ENCODE measurements around the gene SPATS2L. TPM values are rescaled to one million over a fixed set of nuclear protein-coding genes. Genes with fewer than 3 reads are reported as not detected.

The SPATS2L gene
- total RNA-seq, 6 donors from 2014 or later, result 57.6 to 127 (median 80.4) TPM

DNA sequence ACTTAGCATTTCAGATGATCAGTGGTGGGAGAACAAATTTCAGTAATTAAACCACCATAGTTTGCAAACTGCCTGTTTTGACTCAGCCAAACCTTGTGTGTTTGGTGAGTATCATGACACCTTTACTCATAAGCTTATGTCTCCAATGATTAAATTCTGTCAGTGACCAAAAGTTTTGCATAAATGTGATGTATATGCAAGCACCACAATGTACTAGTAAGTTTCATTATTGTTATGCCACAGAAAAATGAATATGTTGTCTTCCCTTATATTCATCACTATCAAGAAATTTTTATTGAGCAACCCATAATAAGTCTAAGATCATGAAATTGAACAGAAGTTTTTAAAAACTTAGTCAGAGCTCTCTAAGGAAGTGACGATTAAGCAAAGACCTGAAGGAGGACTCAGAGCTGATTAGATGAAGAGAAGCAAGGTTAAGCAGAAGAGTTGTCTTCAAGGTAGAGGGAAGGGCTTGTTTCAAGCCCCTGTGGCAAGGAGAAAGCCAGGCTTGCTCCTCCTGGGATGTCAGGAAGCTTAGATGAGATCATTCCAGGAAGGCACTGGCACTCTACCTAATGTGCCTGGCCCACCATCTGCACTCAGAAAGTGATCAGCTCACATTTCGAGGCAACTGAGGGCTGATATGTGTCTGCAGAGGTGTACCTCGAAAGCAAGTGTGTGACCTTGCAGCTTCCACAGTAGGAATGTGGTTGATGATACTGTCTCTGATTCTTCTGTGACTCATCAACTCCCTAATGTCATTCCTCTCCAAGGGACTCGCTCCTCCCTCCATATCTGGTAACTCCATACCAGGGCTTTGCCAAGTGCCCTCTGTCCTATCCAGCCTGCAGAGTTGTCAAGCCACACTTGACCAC, 148.7 kb downstream of the SPATS2L start:
- peak; percentile 5 to 17 for ATAC-seq (ENCODE audit: low FRiP score in 2 of 2)
- Histone ChIP-seq H3K27me3 (no peaks in the 10 kb centered on the region), H3K9me3 (no peaks in the 10 kb centered on the region), H3K36me3 (peaks cover 0 to 15% (median 0%) of the 10 kb centered on the region in 4 donors), H3K27ac (peak overlapping the region in 1 of 4 donors; percentile 43), H3K4me3 (no peak overlapping the region), H3K4me1 (peaks cover 8 to 18% (median 13%) of the 10 kb centered on the region in 4 donors)
- TF ChIP-seq EP300 (IDR thresholded peaks at IDR 0.05) (no peak), POLR2AphosphoS5 (IDR thresholded peaks at IDR 0.05) (no peak)
- 89 to 91% methylated on average over 4 of the region's 4 CpGs for WGBS, 2 donors
- DNase-seq, result no peak

DNA sequence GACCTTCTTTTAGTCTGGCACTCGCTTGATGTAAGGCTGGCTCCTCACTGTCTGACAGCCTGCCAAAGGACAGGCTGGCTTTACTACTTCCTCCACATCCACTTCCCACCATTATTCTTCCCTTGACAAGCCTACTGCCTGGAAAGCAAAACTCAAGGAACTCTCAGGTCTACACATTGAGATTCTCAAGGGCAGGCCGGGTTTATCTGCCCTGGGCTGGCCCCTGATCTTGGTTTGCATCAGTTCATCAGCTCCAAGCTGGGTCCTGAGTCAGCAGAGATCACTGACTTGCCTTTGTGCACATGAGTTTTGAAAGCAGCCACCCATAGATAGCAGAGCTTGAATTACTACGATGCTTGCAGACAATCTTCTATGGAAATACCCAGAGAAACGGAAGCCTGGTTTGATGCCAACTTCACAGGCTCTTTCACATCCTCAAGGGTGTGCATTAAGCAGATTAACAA, 149.5 kb downstream of the SPATS2L start:
- 37 to 42% methylated on average over 4 of the region's 4 CpGs for WGBS, 2 donors
- Histone ChIP-seq H3K4me1 (peaks cover 8 to 18% (median 13%) of the 10 kb centered on the region in 4 donors), H3K9me3 (no peaks in the 10 kb centered on the region), H3K36me3 (peaks cover 0 to 15% (median 0%) of the 10 kb centered on the region in 4 donors), H3K27me3 (no peaks in the 10 kb centered on the region), H3K27ac (peak overlapping the region in 2 of 4 donors; percentile 29 to 43), H3K4me3 (no peak overlapping the region)
- DNase-seq (no peak), ATAC-seq (ENCODE audit: low FRiP score in 2 of 2) (peak; percentile 15 to 16)
- TF ChIP-seq POLR2AphosphoS5 (IDR thresholded peaks at IDR 0.05), result no peak
- TF ChIP-seq, protein P1, sequence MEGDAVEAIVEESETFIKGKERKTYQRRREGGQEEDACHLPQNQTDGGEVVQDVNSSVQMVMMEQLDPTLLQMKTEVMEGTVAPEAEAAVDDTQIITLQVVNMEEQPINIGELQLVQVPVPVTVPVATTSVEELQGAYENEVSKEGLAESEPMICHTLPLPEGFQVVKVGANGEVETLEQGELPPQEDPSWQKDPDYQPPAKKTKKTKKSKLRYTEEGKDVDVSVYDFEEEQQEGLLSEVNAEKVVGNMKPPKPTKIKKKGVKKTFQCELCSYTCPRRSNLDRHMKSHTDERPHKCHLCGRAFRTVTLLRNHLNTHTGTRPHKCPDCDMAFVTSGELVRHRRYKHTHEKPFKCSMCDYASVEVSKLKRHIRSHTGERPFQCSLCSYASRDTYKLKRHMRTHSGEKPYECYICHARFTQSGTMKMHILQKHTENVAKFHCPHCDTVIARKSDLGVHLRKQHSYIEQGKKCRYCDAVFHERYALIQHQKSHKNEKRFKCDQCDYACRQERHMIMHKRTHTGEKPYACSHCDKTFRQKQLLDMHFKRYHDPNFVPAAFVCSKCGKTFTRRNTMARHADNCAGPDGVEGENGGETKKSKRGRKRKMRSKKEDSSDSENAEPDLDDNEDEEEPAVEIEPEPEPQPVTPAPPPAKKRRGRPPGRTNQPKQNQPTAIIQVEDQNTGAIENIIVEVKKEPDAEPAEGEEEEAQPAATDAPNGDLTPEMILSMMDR (IDR thresholded peaks at IDR 0.05), result no peak
- no peak for TF ChIP-seq POLR2A (IDR thresholded peaks at IDR 0.05)
- no peak for TF ChIP-seq EP300 (IDR thresholded peaks at IDR 0.05)

DNA sequence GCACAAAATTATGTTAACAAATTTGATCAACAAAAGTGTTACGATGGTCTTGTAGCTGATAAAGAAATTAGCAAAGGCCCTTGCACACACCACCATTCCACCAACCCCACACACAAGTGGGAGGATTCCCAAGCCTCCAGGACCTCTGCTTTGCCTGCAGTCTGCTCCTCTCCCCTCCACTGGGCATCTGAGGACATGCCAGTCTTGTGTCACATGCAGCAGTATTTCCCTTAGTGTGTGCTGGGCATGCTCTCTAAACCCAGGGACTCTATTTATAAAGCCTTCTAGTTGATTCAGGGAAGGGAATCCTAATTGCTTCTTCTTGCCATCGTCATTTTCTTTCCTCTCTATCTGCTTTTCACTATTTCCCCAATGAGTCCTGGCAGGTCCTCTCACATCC, 150.1 kb downstream of the SPATS2L start:
- no peak for TF ChIP-seq POLR2A (IDR thresholded peaks at IDR 0.05)
- TF ChIP-seq, protein P1 (IDR thresholded peaks at IDR 0.05), result no peak
- DNase-seq (no peak), ATAC-seq (ENCODE audit: low FRiP score in 2 of 2) (peak in 1 of 2 donors; percentile 21)
- Histone ChIP-seq H3K4me1 (peaks cover 8 to 18% (median 13%) of the 10 kb centered on the region in 4 donors), H3K27ac (peak overlapping the region in 2 of 4 donors; percentile 29 to 43), H3K36me3 (peaks cover 0 to 19% (median 0%) of the 10 kb centered on the region in 4 donors), H3K4me3 (no peak overlapping the region), H3K9me3 (no peaks in the 10 kb centered on the region), H3K27me3 (no peaks in the 10 kb centered on the region)
- 75 to 86% methylated on average over 2 of the region's 2 CpGs for WGBS, 2 donors

DNA sequence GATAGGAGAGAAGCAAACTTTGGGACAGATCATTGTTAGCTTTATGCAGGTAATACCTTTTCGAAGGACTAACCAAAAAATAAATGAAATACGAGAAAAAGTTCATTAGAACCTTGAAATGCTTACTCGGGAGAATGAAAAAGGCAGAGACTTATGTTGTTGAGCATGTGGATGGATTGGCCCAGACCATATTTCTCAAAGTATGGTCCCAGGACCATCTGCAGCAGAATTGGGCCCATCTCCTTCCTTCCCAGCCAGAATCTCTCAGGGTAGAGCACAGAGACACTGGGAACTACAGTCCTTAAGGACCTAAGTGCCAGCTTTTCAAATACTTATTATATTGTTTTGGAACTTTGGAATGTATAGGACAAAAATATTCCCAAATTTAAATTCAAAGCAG, 152.6 kb downstream of the SPATS2L start:
- Histone ChIP-seq H3K27ac (no peak overlapping the region), H3K4me3 (no peak overlapping the region), H3K9me3 (no peaks in the 10 kb centered on the region), H3K36me3 (peaks cover 0 to 24% (median 3%) of the 10 kb centered on the region in 4 donors), H3K27me3 (no peaks in the 10 kb centered on the region), H3K4me1 (peaks cover 8 to 18% (median 13%) of the 10 kb centered on the region in 4 donors)
- WGBS, 2 donors, result 78 to 96% methylated on average over 3 of the region's 3 CpGs
- TF ChIP-seq, protein P1 (IDR thresholded peaks at IDR 0.05), result no peak
- TF ChIP-seq POLR2A (IDR thresholded peaks at IDR 0.05) (no peak), POLR2AphosphoS5 (IDR thresholded peaks at IDR 0.05) (no peak), EP300 (IDR thresholded peaks at IDR 0.05) (no peak)
- ATAC-seq (ENCODE audit: low FRiP score in 2 of 2), result no peak
- no peak for DNase-seq

DNA sequence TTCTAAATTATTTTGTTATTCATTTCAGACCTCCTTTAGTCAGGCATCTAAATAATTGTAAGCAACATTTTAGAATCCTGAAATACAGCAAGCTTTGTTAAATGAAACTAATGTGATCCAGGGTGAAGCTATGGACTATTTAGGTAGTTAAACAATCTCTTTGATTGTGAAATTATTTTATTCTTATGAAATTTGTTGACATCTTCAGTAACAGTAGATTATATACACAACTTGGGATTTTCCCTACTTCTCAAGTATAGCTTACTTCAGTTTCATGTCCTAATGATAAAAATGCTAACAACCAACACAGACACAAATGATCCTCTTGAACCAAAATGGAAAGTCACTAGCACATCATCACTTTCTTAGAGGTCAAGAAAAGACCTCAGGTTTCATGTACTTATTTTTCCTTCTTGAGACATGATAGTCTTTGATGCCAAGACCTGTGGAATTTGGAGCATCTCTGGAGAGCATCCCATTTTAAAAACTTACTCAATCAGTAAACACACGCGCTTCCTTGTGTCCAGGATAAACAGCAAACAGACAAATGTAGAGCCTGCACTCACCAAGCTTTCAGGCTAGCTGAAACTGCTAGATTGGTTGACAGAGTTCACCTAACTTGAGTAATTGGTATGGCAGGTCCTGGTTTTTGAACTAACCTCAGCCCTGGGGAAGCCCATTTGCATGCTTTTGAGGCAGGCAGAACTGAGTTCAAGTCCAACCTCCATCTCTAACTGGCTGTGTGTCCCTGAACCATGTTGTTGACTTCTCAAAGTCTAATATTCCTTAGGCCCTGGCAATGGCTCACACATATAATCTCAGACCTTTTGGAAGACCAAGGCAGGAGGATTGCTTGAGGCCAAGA, 155.6 kb downstream of the SPATS2L start:
- Histone ChIP-seq H3K4me3 (no peak overlapping the region), H3K9me3 (no peaks in the 10 kb centered on the region), H3K27me3 (no peaks in the 10 kb centered on the region), H3K4me1 (peaks cover 0 to 2% (median 0%) of the 10 kb centered on the region in 4 donors), H3K27ac (no peak overlapping the region), H3K36me3 (peaks cover 0 to 33% (median 3%) of the 10 kb centered on the region in 4 donors)
- 97 to 98% methylated on average over 2 of the region's 2 CpGs for WGBS, 2 donors
- ATAC-seq (ENCODE audit: low FRiP score in 2 of 2), result no peak
- DNase-seq, result no peak
- TF ChIP-seq EP300 (IDR thresholded peaks at IDR 0.05), result no peak
- TF ChIP-seq POLR2A (IDR thresholded peaks at IDR 0.05), result no peak
- TF ChIP-seq POLR2AphosphoS5 (IDR thresholded peaks at IDR 0.05), result no peak
- TF ChIP-seq, protein P1 (IDR thresholded peaks at IDR 0.05), result no peak
